Posterior vena cava (tissue), 2 donors: ENCODE measurements around the gene CIDEA. TPM values are rescaled to one million over a fixed set of nuclear protein-coding genes. Genes with fewer than 3 reads are reported as not detected.

Experiments
- DNase-seq: peaks from one replicate; pipeline ENCODE4 v3.0.0-alpha.2; 2020; ENCODE audit warnings: low spot score
- intact Hi-C, 2 donors: fragments of 100-400 bp; cut with DNase I; formaldehyde crosslinking; loops; one replicate each; pipeline versions ENCODE4 v1.14.1 to v1.14.2; 2022 to 2023
- total RNA-seq, 2 donors: library from RNA; stranded (reverse); fragmentation: NEBNext Ultra II Directional; extraction: Animal tissue kit (Norgen Biotek cat#: 25700); gene quantifications; one replicate each; pipeline ENCODE4 v1.2.1, GENCODE V29; 2021
- donor health status: DM: yes; HTN: yes; CAD: no.
- donor health status: DM: yes; HTN: yes; CAD: no.

CIDEA gene
- total RNA-seq, 2 donors from 2014 or later = 0.24 TPM; not detected in 1

GRCh38 chr18:12258719-12259705 is 4.9 kb downstream of the CIDEA start:
- DNase-seq = no peak
- intact Hi-C loops = no loop called here

GRCh38 chr18:12262748-12263147 is 8.6 kb downstream of the CIDEA start:
- intact Hi-C loops = no loop called here
- DNase-seq = no peak

GRCh38 chr18:12264864-12265263 is 10.7 kb downstream of the CIDEA start:
- intact Hi-C loops = no loop called here
- DNase-seq = no peak

GRCh38 chr18:12271376-12272235 is 17.4 kb downstream of the CIDEA start:
- intact Hi-C loops = no loop called here
- DNase-seq = peak; percentile 93

GRCh38 chr18:12274793-12275192 is 20.6 kb downstream of the CIDEA start:
- DNase-seq = no peak
- intact Hi-C loops = no loop called here

- no peak for DNase-seq
- intact Hi-C loops = no loop called here
Observed at GRCh38 chr18:12276736-12277554, 22.8 kb downstream of the CIDEA start.

GRCh38 chr18:12278215-12278671 is 24.1 kb downstream of the CIDEA start:
- intact Hi-C loops = no loop called here
- no peak for DNase-seq

- peak; percentile 95 for DNase-seq
- intact Hi-C loops = no loop called here
Observed at GRCh38 chr18:12278741-12279682, 24.9 kb downstream of the CIDEA start.

- intact Hi-C loops = no loop called here
- DNase-seq = no peak
Observed at GRCh38 chr18:12279781-12280531, 25.8 kb downstream of the CIDEA start.

GRCh38 chr18:12281861-12282260 is 27.7 kb downstream of the CIDEA start:
- DNase-seq = no peak
- intact Hi-C loops = no loop called here

GRCh38 chr18:12282442-12283039 is 28.4 kb downstream of the CIDEA start:
- DNase-seq = no peak
- intact Hi-C loops = no loop called here

- no peak for DNase-seq
- intact Hi-C loops = no loop called here
Observed at GRCh38 chr18:12283256-12283655, 29.1 kb downstream of the CIDEA start.

GRCh38 chr18:12283666-12284065 is 29.5 kb downstream of the CIDEA start:
- intact Hi-C loops = no loop called here
- DNase-seq = no peak

GRCh38 chr18:12287131-12287681 is 33.0 kb downstream of the CIDEA start:
- intact Hi-C loops = no loop called here
- DNase-seq = peak; percentile 74

- intact Hi-C loops = no loop called here
Observed at GRCh38 chr18:12287684-12288402, 33.7 kb downstream of the CIDEA start.

GRCh38 chr18:12288403-12288755 is 34.2 kb downstream of the CIDEA start:
- intact Hi-C loops = no loop called here

More at GRCh38 chr18:12287684-12288402, 33.7 kb downstream of the CIDEA start:
- peak; percentile 95 for DNase-seq

More at GRCh38 chr18:12288403-12288755, 34.2 kb downstream of the CIDEA start:
- DNase-seq = no peak
